H9 (cell line): ENCODE measurements around the gene MPG. TPM values are rescaled to one million over a fixed set of nuclear protein-coding genes. Genes with fewer than 3 reads are reported as not detected.

Source experiments
- DNase-seq: peaks from one replicate; pipeline ENCODE4 v3.0.0-alpha.2; 2017
- H2AFZ ChIP-seq: one replicate; pipeline ENCODE4 v1.6.1; 2013; ENCODE audit warnings: mild to moderate bottlenecking, low read length, control low read depth, moderate library complexity
- H2AK5ac ChIP-seq: 2 replicates; pipeline ENCODE4 v1.6.1; 2013; ENCODE audit warnings: low read length, control low read depth, mixed read lengths; ENCODE audit not compliant: insufficient read length
- H2BK120ac ChIP-seq: one replicate; pipeline ENCODE4 v1.6.1; 2013; ENCODE audit warnings: low read depth, mild to moderate bottlenecking, low read length, control low read depth, inconsistent platforms; ENCODE audit not compliant: poor library complexity, severe bottlenecking
- H2BK12ac ChIP-seq: 2 replicates; pipeline ENCODE4 v1.6.1; 2013; ENCODE audit warnings: low read length, control low read depth, mixed read lengths, low read depth; ENCODE audit not compliant: insufficient read length
- H2BK15ac ChIP-seq: 2 replicates; pipeline ENCODE4 v1.6.1; 2013; ENCODE audit warnings: low read depth, low read length, control low read depth
- H2BK20ac ChIP-seq: one replicate; pipeline ENCODE4 v1.6.1; 2013; ENCODE audit warnings: low read depth, mild to moderate bottlenecking, low read length, control low read depth, inconsistent platforms; ENCODE audit not compliant: poor library complexity, severe bottlenecking
- H2BK5ac ChIP-seq: 2 replicates; pipeline ENCODE4 v1.6.1; 2013; ENCODE audit warnings: low read length, control low read depth, mixed read lengths; ENCODE audit not compliant: insufficient read length
- H3K14ac ChIP-seq: 2 replicates; pipeline ENCODE4 v1.6.1; 2013; ENCODE audit warnings: low read length, control low read depth; ENCODE audit not compliant: insufficient read depth
- H3K18ac ChIP-seq: 2 replicates; pipeline ENCODE4 v1.6.1; 2013; ENCODE audit warnings: low read depth, mild to moderate bottlenecking, mixed read lengths, low read length, control low read depth; ENCODE audit not compliant: insufficient read length
- H3K23ac ChIP-seq: 2 replicates; pipeline ENCODE4 v1.6.1; 2013; ENCODE audit warnings: low read length, control low read depth, mixed read lengths, low read depth; ENCODE audit not compliant: insufficient read length
- H3K23me2 ChIP-seq: 2 replicates; pipeline ENCODE4 v1.6.1; 2013; ENCODE audit warnings: low read depth, mild to moderate bottlenecking, mixed read lengths, low read length, control low read depth; ENCODE audit not compliant: insufficient read length, poor library complexity, severe bottlenecking
- H3K27ac ChIP-seq: 2 replicates; pipeline ENCODE4 v1.5.1; 2013; ENCODE audit warnings: low read length, control low read depth, mixed read lengths, low read depth; ENCODE audit not compliant: insufficient read length
- H3K27me3 ChIP-seq: 2 replicates; pipeline ENCODE4 v1.6.1; 2013; ENCODE audit warnings: low read length, control low read depth, inconsistent platforms; ENCODE audit not compliant: insufficient read depth
- H3K4ac ChIP-seq: 2 replicates; pipeline ENCODE4 v1.6.1; 2013; ENCODE audit warnings: low read depth, mild to moderate bottlenecking, control low read depth, inconsistent platforms, low read length, moderate library complexity
- H3K4me1 ChIP-seq: 2 replicates; pipeline ENCODE4 v1.6.1; 2013; ENCODE audit warnings: low read length, control low read depth, inconsistent platforms; ENCODE audit not compliant: insufficient read depth
- H3K4me2 ChIP-seq: 2 replicates; pipeline ENCODE4 v1.6.1; 2013; ENCODE audit warnings: low read length, control low read depth, mixed read lengths; ENCODE audit not compliant: insufficient read length, insufficient read depth
- H3K56ac ChIP-seq: 2 replicates; pipeline ENCODE4 v1.6.1; 2013; ENCODE audit warnings: low read depth, mild to moderate bottlenecking, mixed read lengths, low read length, control low read depth; ENCODE audit not compliant: insufficient read length
- H3K79me1 ChIP-seq: 2 replicates; pipeline ENCODE4 v1.6.1; 2013; ENCODE audit warnings: low read depth, mild to moderate bottlenecking, moderate library complexity, low read length, control low read depth, inconsistent platforms; ENCODE audit not compliant: insufficient read depth, poor library complexity, severe bottlenecking
- H3K79me2 ChIP-seq: 2 replicates; pipeline ENCODE4 v1.6.1; 2013; ENCODE audit warnings: low read length, control low read depth, inconsistent platforms; ENCODE audit not compliant: insufficient read depth
- H3K9ac ChIP-seq: 2 replicates; pipeline ENCODE4 v1.6.1; 2013; ENCODE audit warnings: low read length, control low read depth, mixed read lengths; ENCODE audit not compliant: insufficient read length; ENCODE audit errors: extremely low read depth
- H3K9me3 ChIP-seq: one replicate; pipeline ENCODE4 v1.6.1; 2013; ENCODE audit warnings: low read depth, low read length, inconsistent platforms; ENCODE audit not compliant: control insufficient read depth
- H3T11ph ChIP-seq: one replicate; pipeline ENCODE4 v1.6.1; 2013; ENCODE audit warnings: mild to moderate bottlenecking, low read length, control low read depth, inconsistent platforms
- H4K20me1 ChIP-seq: one replicate; pipeline ENCODE4 v1.6.1; 2013; ENCODE audit not compliant: control insufficient read depth, insufficient read length, insufficient read depth
- H4K5ac ChIP-seq: 2 replicates; pipeline ENCODE4 v1.6.1; 2013; ENCODE audit warnings: low read depth, mild to moderate bottlenecking, mixed read lengths, low read length, control low read depth; ENCODE audit not compliant: insufficient read length
- H4K8ac ChIP-seq: replicated peaks from 2 replicates; pipeline ENCODE4 v1.6.1; 2013; ENCODE audit warnings: low read length, control low read depth, mixed read lengths, low read depth; ENCODE audit not compliant: insufficient read length
- H4K91ac ChIP-seq: 2 replicates; pipeline ENCODE4 v1.6.1; 2013; ENCODE audit warnings: low read depth, mild to moderate bottlenecking, moderate library complexity, mixed read lengths, low read length, control low read depth; ENCODE audit not compliant: insufficient read length
- H3K27ac Mint-ChIP-seq, 3 experiments: 2 replicates in 2 of 3; 3 replicates in 1 of 3; pipeline ENCODE4 v1.8.0; 2020 to 2021; ENCODE audit warnings: mixed read lengths in 3 of 3, mild to moderate bottlenecking in 1 of 3, moderate library complexity in 1 of 3
- H3K27me3 Mint-ChIP-seq: 2 replicates; pipeline ENCODE4 v1.8.0; 2021; ENCODE audit warnings: low read depth, mild to moderate bottlenecking, moderate library complexity, mixed read lengths
- H3K36me3 Mint-ChIP-seq, 3 experiments: 2 replicates in 2 of 3; 3 replicates in 1 of 3; pipeline ENCODE4 v1.8.0; 2020 to 2021; ENCODE audit warnings: low read depth in 3 of 3, mixed read lengths in 3 of 3; ENCODE audit not compliant: insufficient read depth in 1 of 3
- H3K4me1 Mint-ChIP-seq, 2 experiments: 2 replicates each; pipeline ENCODE4 v1.8.0; 2020; ENCODE audit warnings: mixed read lengths in 2 of 2
- H3K4me3 Mint-ChIP-seq, 2 experiments: 2 replicates in 1 of 2; 3 replicates in 1 of 2; pipeline ENCODE4 v1.8.0; 2020 to 2021; ENCODE audit warnings: mild to moderate bottlenecking in 2 of 2, mixed read lengths in 2 of 2, moderate library complexity in 1 of 2
- H3K9me3 Mint-ChIP-seq, 2 experiments: 2 replicates in 1 of 2; 3 replicates in 1 of 2; pipeline ENCODE4 v1.8.0; 2020; ENCODE audit warnings: mild to moderate bottlenecking in 2 of 2, mixed read lengths in 2 of 2, moderate library complexity in 1 of 2
- WGBS: extraction: QIAGEN DNeasy Blood & Tissue Kit; methylation state at CpG from one replicate; pipeline ENCODE4 v1.1.7; 2013; ENCODE audit warnings: missing lambda C conversion rate, low lambda C conversion rate, mixed read lengths; ENCODE audit not compliant: insufficient read length; ENCODE audit errors: extremely low coverage; 5-methylcytosine and 5-hydroxymethylcytosine counted together
- total RNA-seq: library from RNA; stranded (reverse); gene quantifications from 2 replicates; pipeline ENCODE4 v1.2.1, GENCODE V29; 2021
- TF ChIP-seq, protein P1 (sequence below): fragments of 200-600 bp; sonication (generic); conservative IDR thresholded peaks from 3 replicates; pipeline ENCODE4 v1.8.0; 2021; ENCODE audit warnings: antibody characterized with exemption, mild to moderate bottlenecking

The MPG gene
- total RNA-seq, 1 experiment from 2014 or later, result 39.1 TPM

- TF ChIP-seq, protein P1, sequence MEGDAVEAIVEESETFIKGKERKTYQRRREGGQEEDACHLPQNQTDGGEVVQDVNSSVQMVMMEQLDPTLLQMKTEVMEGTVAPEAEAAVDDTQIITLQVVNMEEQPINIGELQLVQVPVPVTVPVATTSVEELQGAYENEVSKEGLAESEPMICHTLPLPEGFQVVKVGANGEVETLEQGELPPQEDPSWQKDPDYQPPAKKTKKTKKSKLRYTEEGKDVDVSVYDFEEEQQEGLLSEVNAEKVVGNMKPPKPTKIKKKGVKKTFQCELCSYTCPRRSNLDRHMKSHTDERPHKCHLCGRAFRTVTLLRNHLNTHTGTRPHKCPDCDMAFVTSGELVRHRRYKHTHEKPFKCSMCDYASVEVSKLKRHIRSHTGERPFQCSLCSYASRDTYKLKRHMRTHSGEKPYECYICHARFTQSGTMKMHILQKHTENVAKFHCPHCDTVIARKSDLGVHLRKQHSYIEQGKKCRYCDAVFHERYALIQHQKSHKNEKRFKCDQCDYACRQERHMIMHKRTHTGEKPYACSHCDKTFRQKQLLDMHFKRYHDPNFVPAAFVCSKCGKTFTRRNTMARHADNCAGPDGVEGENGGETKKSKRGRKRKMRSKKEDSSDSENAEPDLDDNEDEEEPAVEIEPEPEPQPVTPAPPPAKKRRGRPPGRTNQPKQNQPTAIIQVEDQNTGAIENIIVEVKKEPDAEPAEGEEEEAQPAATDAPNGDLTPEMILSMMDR, result no peak
- DNase-seq, result no peak
- Histone ChIP-seq H2BK15ac (no peak overlapping the region), H3K27ac (no peak overlapping the region), H3T11ph (no peak overlapping the region), H3K79me1 (no peaks in the 10 kb centered on the region), H2BK12ac (no peak overlapping the region), H2BK5ac (no peak overlapping the region), H2BK20ac (no peak overlapping the region), H3K79me2 (no peaks in the 10 kb centered on the region), H4K5ac (no peak overlapping the region), H3K23ac (no peak overlapping the region), H2AFZ (no peak overlapping the region), H3K9me3 (no peaks in the 10 kb centered on the region), H4K91ac (no peak overlapping the region), H3K23me2 (no peaks in the 10 kb centered on the region), H3K4ac (no peak overlapping the region), H3K56ac (no peak overlapping the region), H4K20me1 (no peaks in the 10 kb centered on the region), H2AK5ac (no peak overlapping the region), H3K4me1 (no peaks in the 10 kb centered on the region), H3K9ac (no peak overlapping the region), H4K8ac (no peak overlapping the region), H3K27me3 (no peaks in the 10 kb centered on the region), H3K14ac (no peak overlapping the region), H3K18ac (no peak overlapping the region), H2BK120ac (no peak overlapping the region), H3K4me2 (no peak overlapping the region)
- peaks cover 4 to 44% (median 26%) of the 10 kb centered on the region in 3 experiments for H3K36me3 Mint-ChIP-seq
- no peaks in the 10 kb centered on the region for H3K9me3 Mint-ChIP-seq
- no peaks in the 10 kb centered on the region for H3K27me3 Mint-ChIP-seq
- H3K27ac Mint-ChIP-seq, result no peak overlapping the region
- WGBS, result no CpG with 5 or more reads among the region's 30 CpGs
- H3K4me1 Mint-ChIP-seq, result peaks cover 0 to 2% of the 10 kb centered on the region in 2 experiments; a peak in 1 of 4 replicates
- H3K4me3 Mint-ChIP-seq, result no peak overlapping the region
Measured at GRCh38 chr16:89391-90302, 11.6 kb downstream of the MPG start.
